ENCODE results near the gene HADHA. TPM values are rescaled to one million over a fixed set of nuclear protein-coding genes. Genes with fewer than 3 reads are reported as not detected.

Gene HADHA
- total and polyA plus RNA-seq, 2 donors (not counting 3 experiments of a cell fraction or from before 2014, with no cell fraction given), result 79.4 to 158 TPM

- H3K27ac ChIP-seq (ENCODE audit: insufficient read depth, low read depth, low read length), result no peak overlapping the region
- H4K20me1 ChIP-seq (replicated peaks; ENCODE audit: control insufficient read depth, extremely low read depth, insufficient read depth, low read length), result no peaks in the 10 kb centered on the region
- BruUV-seq (replicated peaks), result no TSS peak
- H3K79me2 ChIP-seq (ENCODE audit: control insufficient read depth, insufficient read depth, low read length), result no peaks in the 10 kb centered on the region
- H3K9me3 ChIP-seq (replicated peaks; ENCODE audit: control insufficient read depth, insufficient read depth, low read length), result no peaks in the 10 kb centered on the region
- ChIA-PET CTCF (interaction anchor here (1.0 to 1.7 kb wide), 2 partner anchors 9 to 35 kb away, joined by 3 to 12 read pairs; no protein-coding TSS in a partner anchor), POLR2A (no interaction called here)
- no peak overlapping the region for H3K4me3 ChIP-seq (replicated peaks in 1 of 3; ENCODE audit: insufficient read depth in 1 of 3, low read depth in 1 of 3, low read length in 3 of 3)
- no peak overlapping the region for H2AFZ ChIP-seq (ENCODE audit: low read depth, low read length)
- dilution Hi-C loops (cut with MboI; ENCODE audit: extremely low pct_ligation_motif_present, low sequenced_read_pairs), result no loop called here
- FAIRE-seq (no peak), DNase-seq (ENCODE audit: low read depth, low spot score) (no peak)
- peaks cover 11 to 17% of the 10 kb centered on the region in 2 experiments for H3K27me3 ChIP-seq (ENCODE audit: control insufficient read depth in 2 of 2, insufficient read depth in 2 of 2, low read length in 2 of 2)
- peaks cover 7% of the 10 kb centered on the region for H3K4me1 ChIP-seq (ENCODE audit: control insufficient read depth, extremely low read depth, insufficient read depth, low read length)
- no peak overlapping the region for H3K4me2 ChIP-seq (ENCODE audit: insufficient read depth, low read length)
- H3K9me1 ChIP-seq (replicated peaks; ENCODE audit: control insufficient read depth, extremely low read depth, insufficient read depth, low read length), result no peaks in the 10 kb centered on the region
- no peaks in the 10 kb centered on the region for H3K36me3 ChIP-seq (ENCODE audit: control insufficient read depth in 2 of 2, extremely low read depth in 1 of 2, insufficient read depth in 2 of 2, low read length in 2 of 2)
- TF ChIP-seq JUN (IDR thresholded peaks at IDR 0.05; ENCODE audit: borderline replicate concordance, insufficient read depth, insufficient read length, low read depth) (no peak), GATA2 (IDR thresholded peaks at IDR 0.05; ENCODE audit: insufficient read depth, insufficient read length, low read depth, low read length) (no peak), MAX (IDR thresholded peaks at IDR 0.05; ENCODE audit: insufficient read depth, insufficient read length) (no peak), POLR2A (IDR thresholded peaks at IDR 0.05; ENCODE audit: low read depth, low read length) (no peak), EZH2 (IDR thresholded peaks at IDR 0.05; ENCODE audit: borderline replicate concordance, low read depth, low read length, severe bottlenecking) (no peak), MYC (IDR thresholded peaks at IDR 0.05; ENCODE audit: low read depth, low read length) (no peak), CTCF (IDR thresholded peaks at IDR 0.05; ENCODE audit: extremely low read depth in 1 of 2, insufficient read depth in 1 of 2, low read depth in 1 of 2, low read length in 2 of 2) (no peak), POLR2AphosphoS5 (IDR thresholded peaks at IDR 0.05; ENCODE audit: insufficient read depth, low read depth, low read length) (no peak), FOS (IDR thresholded peaks at IDR 0.05; ENCODE audit: borderline replicate concordance, insufficient read depth, low read length) (no peak)
- no peak overlapping the region for H3K9ac ChIP-seq (replicated peaks; ENCODE audit: extremely low read depth, insufficient read depth, low read length)
- intact Hi-C loops (cut with micrococcal nuclease), result no loop called here
These were observed 68.2 kb downstream of the HADHA start for GRCh38 chr2:26176279-26176615.
